MM.1S (cell line): ENCODE measurements around the gene ARHGAP8.

Experiments
- DNase-seq: peaks from one replicate; pipeline ENCODE4 v3.0.0-alpha.2; 2015
- H2AFZ ChIP-seq: fragments of 300-600 bp; sonication (generic); 2 replicates; pipeline ENCODE4 v1.6.0; 2016; ENCODE audit warnings: antibody characterized with exemption, low read length
- H3F3A ChIP-seq: fragments of 300-600 bp; sonication (generic); 2 replicates; pipeline ENCODE4 v1.6.1; 2016; ENCODE audit warnings: mild to moderate bottlenecking, antibody characterized with exemption, low read length, moderate library complexity, mixed read lengths; ENCODE audit not compliant: insufficient read depth
- H3K27ac ChIP-seq: fragments of 300-600 bp; sonication (generic); 2 replicates; pipeline ENCODE4 v1.5.1; 2016; ENCODE audit warnings: mild to moderate bottlenecking, low read length
- H3K27me3 ChIP-seq: fragments of 300-600 bp; sonication (generic); replicated peaks from 2 replicates; pipeline ENCODE4 v1.6.0; 2016; ENCODE audit warnings: low read length; ENCODE audit not compliant: insufficient read depth
- H3K36me3 ChIP-seq: fragments of 300-600 bp; sonication (generic); replicated peaks from 2 replicates; pipeline ENCODE4 v1.6.1; 2016; ENCODE audit warnings: mild to moderate bottlenecking, low read length, mixed read lengths; ENCODE audit not compliant: insufficient read depth
- H3K4me1 ChIP-seq: fragments of 300-600 bp; sonication (generic); 2 replicates; pipeline ENCODE4 v1.6.1; 2016; ENCODE audit warnings: low read length, mixed read lengths
- H3K4me2 ChIP-seq: fragments of 300-600 bp; sonication (generic); 2 replicates; pipeline ENCODE4 v1.6.0; 2016; ENCODE audit warnings: low read depth, low read length
- H3K4me3 ChIP-seq: fragments of 300-600 bp; sonication (generic); 2 replicates; pipeline ENCODE4 v1.5.1; 2016; ENCODE audit warnings: low read length, mixed read lengths
- H3K79me2 ChIP-seq: fragments of 300-600 bp; sonication (generic); 2 replicates; pipeline ENCODE4 v1.6.1; 2016; ENCODE audit warnings: mixed run types, low read length, mixed read lengths
- H3K9ac ChIP-seq: fragments of 300-600 bp; sonication (generic); 2 replicates; pipeline ENCODE4 v1.6.1; 2016; ENCODE audit warnings: low read length, mixed read lengths
- H3K9me2 ChIP-seq: fragments of 300-600 bp; sonication (generic); replicated peaks from 2 replicates; pipeline ENCODE4 v1.6.1; 2016; ENCODE audit warnings: mild to moderate bottlenecking, low read length, mixed read lengths; ENCODE audit not compliant: insufficient read depth
- H3K9me3 ChIP-seq: fragments of 300-600 bp; sonication (generic); replicated peaks from 2 replicates; pipeline ENCODE4 v1.6.1; 2016; ENCODE audit warnings: mild to moderate bottlenecking, low read length, mixed read lengths; ENCODE audit not compliant: insufficient read depth
- H4K20me1 ChIP-seq: fragments of 300-600 bp; sonication (generic); 2 replicates; pipeline ENCODE4 v1.6.1; 2016; ENCODE audit warnings: mild to moderate bottlenecking, low read length, moderate library complexity, mixed read lengths; ENCODE audit not compliant: insufficient read depth
- EZH2 ChIP-seq: fragments of 300-600 bp; sonication (generic); optimal IDR thresholded peaks from 2 replicates; pipeline ENCODE3; 2017; ENCODE audit warnings: low read depth, mild to moderate bottlenecking, antibody characterized with exemption, low read length, mixed read lengths
- EZH2phosphoT487 ChIP-seq: fragments of 300-600 bp; sonication (generic); IDR thresholded peaks from 2 replicates; pipeline ENCODE4 v1.6.1; 2018; ENCODE audit warnings: antibody characterized with exemption, low read length
- TF ChIP-seq, protein P1 (sequence below): fragments of 300-600 bp; sonication (generic); IDR thresholded peaks from 2 replicates; pipeline ENCODE4 v1.5.1; 2016; ENCODE audit warnings: antibody characterized with exemption, low read length, mixed read lengths

The ARHGAP8 gene

GRCh38 chr22:44906999-44907644, 154.7 kb downstream of the ARHGAP8 start:
- Histone ChIP-seq H3K79me2 (no peaks in the 10 kb centered on the region), H3K4me2 (no peak overlapping the region), H3K27ac (no peak overlapping the region), H3K9me2 (no peaks in the 10 kb centered on the region), H3F3A (no peaks in the 10 kb centered on the region), H3K4me3 (no peak overlapping the region), H3K9ac (no peak overlapping the region), H3K36me3 (no peaks in the 10 kb centered on the region), H4K20me1 (no peaks in the 10 kb centered on the region), H3K9me3 (no peaks in the 10 kb centered on the region), H2AFZ (no peak overlapping the region), H3K27me3 (peaks cover 85% of the 10 kb centered on the region), H3K4me1 (no peaks in the 10 kb centered on the region)
- DNase-seq = no peak
- TF ChIP-seq EZH2 = no peak
- no peak for TF ChIP-seq EZH2phosphoT487
- TF ChIP-seq, protein P1, sequence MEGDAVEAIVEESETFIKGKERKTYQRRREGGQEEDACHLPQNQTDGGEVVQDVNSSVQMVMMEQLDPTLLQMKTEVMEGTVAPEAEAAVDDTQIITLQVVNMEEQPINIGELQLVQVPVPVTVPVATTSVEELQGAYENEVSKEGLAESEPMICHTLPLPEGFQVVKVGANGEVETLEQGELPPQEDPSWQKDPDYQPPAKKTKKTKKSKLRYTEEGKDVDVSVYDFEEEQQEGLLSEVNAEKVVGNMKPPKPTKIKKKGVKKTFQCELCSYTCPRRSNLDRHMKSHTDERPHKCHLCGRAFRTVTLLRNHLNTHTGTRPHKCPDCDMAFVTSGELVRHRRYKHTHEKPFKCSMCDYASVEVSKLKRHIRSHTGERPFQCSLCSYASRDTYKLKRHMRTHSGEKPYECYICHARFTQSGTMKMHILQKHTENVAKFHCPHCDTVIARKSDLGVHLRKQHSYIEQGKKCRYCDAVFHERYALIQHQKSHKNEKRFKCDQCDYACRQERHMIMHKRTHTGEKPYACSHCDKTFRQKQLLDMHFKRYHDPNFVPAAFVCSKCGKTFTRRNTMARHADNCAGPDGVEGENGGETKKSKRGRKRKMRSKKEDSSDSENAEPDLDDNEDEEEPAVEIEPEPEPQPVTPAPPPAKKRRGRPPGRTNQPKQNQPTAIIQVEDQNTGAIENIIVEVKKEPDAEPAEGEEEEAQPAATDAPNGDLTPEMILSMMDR = no peak

GRCh38 chr22:44907765-44908737, 155.7 kb downstream of the ARHGAP8 start:
- Histone ChIP-seq H3K27me3 (peaks cover 86% of the 10 kb centered on the region), H4K20me1 (no peaks in the 10 kb centered on the region), H3K4me2 (no peak overlapping the region), H3K4me3 (no peak overlapping the region), H3K4me1 (no peaks in the 10 kb centered on the region), H3K27ac (no peak overlapping the region), H3F3A (no peaks in the 10 kb centered on the region), H3K9me2 (no peaks in the 10 kb centered on the region), H3K9me3 (no peaks in the 10 kb centered on the region), H3K36me3 (no peaks in the 10 kb centered on the region), H3K79me2 (no peaks in the 10 kb centered on the region), H2AFZ (no peak overlapping the region), H3K9ac (no peak overlapping the region)
- no peak for DNase-seq
- TF ChIP-seq EZH2 (no peak), EZH2phosphoT487 (no peak)
- TF ChIP-seq, protein P1 = no peak

DNA sequence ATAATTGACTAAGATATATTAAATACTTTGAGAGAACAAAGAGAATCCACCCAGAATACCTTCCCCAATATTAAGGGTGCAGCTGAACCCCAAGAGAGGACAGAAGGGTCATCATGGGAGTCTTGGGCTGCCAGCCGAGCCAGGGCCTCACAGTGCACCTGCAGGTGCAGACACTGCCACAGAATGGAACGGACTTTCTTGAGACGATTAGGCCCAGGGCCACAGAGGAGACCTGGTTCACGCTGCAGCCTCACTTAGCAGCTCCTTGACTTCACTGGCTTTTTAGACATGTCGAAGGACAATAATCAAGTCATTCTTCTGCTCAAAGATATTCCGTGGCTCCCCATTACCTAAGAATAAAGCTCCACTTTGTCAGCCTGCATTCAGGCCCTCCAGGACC, 156.9 kb downstream of the ARHGAP8 start:
- no peaks in the 10 kb centered on the region for H3K9me2 ChIP-seq
- no peaks in the 10 kb centered on the region for H3K9me3 ChIP-seq
- H3K4me2 ChIP-seq = no peak overlapping the region
- H3K79me2 ChIP-seq = no peaks in the 10 kb centered on the region
- peaks cover 88% of the 10 kb centered on the region for H3K27me3 ChIP-seq
- H3K9ac ChIP-seq = no peak overlapping the region
- no peaks in the 10 kb centered on the region for H4K20me1 ChIP-seq
- no peaks in the 10 kb centered on the region for H3F3A ChIP-seq
- H3K4me1 ChIP-seq = no peaks in the 10 kb centered on the region
- no peak overlapping the region for H3K27ac ChIP-seq
- no peak overlapping the region for H2AFZ ChIP-seq
- H3K4me3 ChIP-seq = no peak overlapping the region
- DNase-seq = no peak
- TF ChIP-seq EZH2 = no peak
- H3K36me3 ChIP-seq = no peaks in the 10 kb centered on the region
